D721Med (cell line): Measurements from ENCODE around the gene CTBP2.

Source experiments
- DNase-seq: peaks from one replicate; pipeline ENCODE4 v3.0.0; 2011; ENCODE audit warnings: low spot score; ENCODE audit not compliant: insufficient read length
- FAIRE-seq: peaks from 2 replicates; lab custom pipeline; 2011; peaks lifted over from hg19 to GRCh38; lab: Jason Lieb, UNC
- CTCF ChIP-seq: IDR thresholded peaks from 2 replicates; pipeline ENCODE4 v1.5.1; 2012; ENCODE audit warnings: mild to moderate bottlenecking, control low read depth; ENCODE audit not compliant: insufficient read depth; ENCODE audit errors: missing control alignments

The CTBP2 gene

GRCh38 chr10:125134916-125135770, 25.2 kb downstream of the CTBP2 start:
- DNase-seq = no peak
- FAIRE-seq = no peak
- no peak for TF ChIP-seq CTCF

- no peak for TF ChIP-seq CTCF
- no peak for DNase-seq
- no peak for FAIRE-seq
Measured at GRCh38 chr10:125134483-125134848, 25.9 kb downstream of the CTBP2 start.

- DNase-seq = no peak
- FAIRE-seq = no peak
- TF ChIP-seq CTCF = no peak
Measured at GRCh38 chr10:125133696-125134482, 26.5 kb downstream of the CTBP2 start.

GRCh38 chr10:125132344-125132743, 28.0 kb downstream of the CTBP2 start:
- DNase-seq = no peak
- no peak for TF ChIP-seq CTCF
- no peak for FAIRE-seq

- TF ChIP-seq CTCF = no peak
- FAIRE-seq (no peak), DNase-seq (no peak)
Measured at GRCh38 chr10:125130916-125131315, 29.4 kb downstream of the CTBP2 start.

GRCh38 chr10:125130260-125130659, 30.1 kb downstream of the CTBP2 start:
- no peak for TF ChIP-seq CTCF
- FAIRE-seq (no peak), DNase-seq (no peak)
